Activated CD4-positive, alpha-beta T cell treated with anti-CD3 and anti-CD28 coated beads, Interleukin-2, amount 50 U/mL, for 24 hours (primary cell): Measurements from ENCODE around the gene RPL37A.
A peak's percentile ranks its signal among the peaks of the same experiment; 100 is the strongest.
"Not testable (repeated sequence)": the region's sequence is repeated elsewhere in the genome, so short reads cannot be mapped to it uniquely, and the experiment has no call there.

Source experiments
- DNase-seq, 2 donors: peaks; one replicate each; pipeline ENCODE4 v3.0.0-alpha.2; 2020; ENCODE audit warnings: low read depth in 1 of 2, low spot score in 1 of 2

The RPL37A gene

GRCh38 chr2:216516730-216517350 is 18.2 kb downstream of the RPL37A start:
- no peak for DNase-seq

- no peak for DNase-seq
Observed at GRCh38 chr2:216517447-216518225, 19.0 kb downstream of the RPL37A start.

GRCh38 chr2:216518566-216519119 is 20.0 kb downstream of the RPL37A start:
- not testable (repeated sequence) for DNase-seq

DNA sequence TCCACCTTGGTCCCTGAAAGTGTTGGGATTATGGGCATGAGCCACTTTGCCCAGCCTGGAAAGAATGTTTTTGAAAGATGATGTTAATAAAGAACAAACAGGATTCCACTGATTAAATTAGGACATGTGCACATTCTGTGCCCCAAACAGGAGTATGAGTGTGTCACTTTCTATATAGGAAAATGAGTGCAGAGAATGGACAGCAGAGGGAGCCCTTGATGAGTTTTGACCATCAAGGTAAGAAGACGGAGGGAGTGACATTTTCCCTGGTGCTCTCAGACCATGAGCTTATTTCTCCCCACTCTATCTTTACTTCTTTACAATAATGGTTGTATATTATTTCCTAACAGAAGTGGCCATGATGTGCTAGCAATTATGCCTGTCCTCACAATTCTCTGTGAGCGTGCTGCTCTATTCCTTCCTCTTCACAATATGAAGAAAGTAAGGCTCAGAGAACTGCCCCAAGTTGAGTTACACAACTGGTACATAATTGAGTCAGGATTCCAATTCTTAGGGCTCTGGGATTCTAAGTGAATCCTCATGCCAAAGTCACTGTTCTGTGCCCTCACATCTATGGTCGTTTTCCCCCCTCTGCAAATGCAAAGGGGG is 20.6 kb downstream of the RPL37A start:
- DNase-seq, result peak in 1 of 2 donors; percentile 57

GRCh38 chr2:216520112-216520511 is 21.5 kb downstream of the RPL37A start:
- DNase-seq, result no peak

- no peak for DNase-seq
Observed at GRCh38 chr2:216522892-216523502, 24.4 kb downstream of the RPL37A start.

- DNase-seq, result no peak
Observed at GRCh38 chr2:216525972-216526371, 27.3 kb downstream of the RPL37A start.

GRCh38 chr2:216526939-216527338 is 28.3 kb downstream of the RPL37A start:
- no peak for DNase-seq

DNA sequence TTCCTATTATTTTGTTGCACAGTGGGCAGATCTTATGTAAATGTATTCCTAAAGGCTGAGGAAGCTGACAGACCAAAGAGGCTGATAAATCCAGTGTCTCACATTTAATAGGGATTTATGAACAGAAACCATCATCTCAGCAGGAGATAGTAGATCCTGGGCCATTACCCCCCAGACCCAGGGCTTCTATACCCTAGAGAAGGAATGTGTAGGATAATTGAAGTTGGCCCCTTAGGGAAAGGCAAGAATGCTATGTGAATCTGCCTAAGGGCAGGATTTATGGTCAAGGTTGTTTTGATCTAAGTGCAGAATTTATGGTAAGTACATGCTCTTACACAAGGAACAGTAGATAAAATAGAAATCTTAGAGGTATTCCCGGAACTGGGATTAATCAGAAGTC is 29.0 kb downstream of the RPL37A start:
- DNase-seq, result no peak

GRCh38 chr2:216532562-216532961 is 33.9 kb downstream of the RPL37A start:
- DNase-seq, result no peak

GRCh38 chr2:216533609-216534008 is 35.0 kb downstream of the RPL37A start:
- DNase-seq, result no peak

GRCh38 chr2:216534809-216535208 is 36.2 kb downstream of the RPL37A start:
- no peak for DNase-seq

DNA sequence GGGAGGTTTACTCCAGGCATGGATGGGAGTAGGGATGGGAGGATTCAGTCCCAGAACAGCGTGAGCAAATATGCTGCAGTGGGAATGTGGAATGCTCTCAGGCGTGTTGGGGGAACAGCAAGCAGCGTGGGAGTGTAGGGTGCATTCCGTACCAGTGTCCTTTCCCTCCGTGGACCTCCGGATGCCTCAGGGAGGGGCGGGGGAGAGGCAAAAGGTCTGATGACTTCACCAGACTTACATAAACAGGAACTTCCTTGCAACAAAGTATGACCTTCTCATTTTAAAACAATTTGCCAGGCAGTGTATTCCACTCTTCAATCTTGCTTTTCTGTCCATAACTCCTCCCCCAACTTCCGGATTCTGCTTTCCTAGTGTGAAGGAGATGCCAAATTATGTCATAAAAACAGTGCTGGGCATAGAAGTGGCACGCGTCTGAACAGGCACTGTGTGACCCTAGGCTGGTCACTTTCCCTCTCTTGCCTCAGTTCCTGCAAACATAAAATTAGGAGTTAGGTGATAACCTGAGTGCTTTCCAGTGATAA is 36.9 kb downstream of the RPL37A start:
- DNase-seq, result no peak

DNA sequence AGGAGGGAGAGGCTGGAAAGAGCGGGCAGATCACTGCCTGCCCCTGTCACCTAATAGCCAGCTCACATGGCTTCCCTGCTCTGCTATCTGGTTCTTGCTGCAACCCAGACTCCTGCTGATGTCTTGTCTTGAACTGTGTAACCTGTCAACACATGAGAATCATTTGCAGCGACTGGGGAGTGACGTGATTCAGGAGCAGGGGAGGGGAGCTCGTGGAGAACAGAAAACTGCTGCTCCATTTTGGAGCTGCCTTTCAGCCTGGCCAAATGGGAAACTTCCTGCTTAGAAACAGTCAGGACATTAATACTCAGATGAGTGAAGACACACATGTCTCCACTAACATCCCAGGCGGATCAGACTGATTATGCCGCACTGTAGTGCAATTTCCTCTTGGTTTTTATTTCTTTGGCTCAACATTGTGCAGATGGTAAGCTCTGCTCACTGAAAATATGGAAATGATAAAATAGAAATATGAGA is 38.1 kb downstream of the RPL37A start:
- DNase-seq, result no peak

DNA sequence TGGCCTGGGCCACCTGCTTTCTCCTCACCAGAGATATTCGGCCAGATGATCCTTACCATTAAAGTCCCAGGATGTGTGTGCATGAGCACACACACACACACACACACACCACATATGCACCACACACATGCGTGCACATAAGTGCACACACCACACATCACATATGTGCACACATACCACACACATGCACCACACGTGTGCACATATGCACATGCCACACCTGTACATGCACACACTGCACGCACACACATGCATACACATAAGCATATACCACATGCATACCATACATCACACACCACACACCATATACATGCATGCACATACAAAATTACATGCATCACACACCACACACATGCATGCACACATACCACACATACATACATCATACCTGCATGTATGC is 38.7 kb downstream of the RPL37A start:
- no peak for DNase-seq

DNA sequence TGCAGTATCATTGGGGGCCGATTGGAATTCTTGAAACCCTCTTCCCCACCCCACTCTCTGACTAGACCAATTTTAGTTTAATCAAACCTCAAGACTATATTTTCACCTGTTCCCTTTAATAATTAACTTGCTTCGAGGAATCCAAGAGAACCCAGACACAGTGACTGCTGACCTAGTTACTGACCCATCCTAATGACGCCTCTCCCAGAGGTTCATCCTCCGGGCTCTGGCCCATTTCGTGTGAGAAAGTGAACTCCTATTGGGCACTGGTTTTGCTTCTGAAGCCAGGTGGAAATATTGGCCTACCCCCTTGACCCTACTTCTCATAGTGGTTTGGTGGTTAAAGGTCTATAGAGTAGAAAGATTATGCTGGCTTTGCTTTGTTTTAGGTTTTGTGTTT is 39.9 kb downstream of the RPL37A start:
- DNase-seq, result no peak

GRCh38 chr2:216539120-216539519 is 40.5 kb downstream of the RPL37A start:
- no peak for DNase-seq

DNA sequence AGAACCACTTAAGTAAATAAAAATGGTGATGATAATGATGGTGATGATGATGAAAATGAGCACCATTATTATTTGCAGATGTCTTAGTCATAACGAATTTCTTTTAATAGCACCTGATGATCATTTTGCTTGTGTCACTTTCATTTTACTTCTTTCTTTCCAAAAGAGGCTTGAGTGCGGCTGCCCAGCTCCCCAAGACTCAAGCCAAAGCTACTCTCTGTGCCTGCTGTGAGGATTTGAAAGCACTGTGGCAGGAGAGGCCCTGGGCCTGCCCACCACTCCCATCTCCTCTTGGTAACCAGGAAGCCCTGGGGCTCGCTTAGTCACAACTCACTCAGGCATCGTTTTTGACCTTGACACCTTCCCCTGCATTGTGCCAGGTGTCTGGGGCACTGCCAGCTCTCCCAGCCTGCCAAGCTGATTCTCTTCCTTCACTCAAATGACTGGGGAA is 41.2 kb downstream of the RPL37A start:
- no peak for DNase-seq

DNA sequence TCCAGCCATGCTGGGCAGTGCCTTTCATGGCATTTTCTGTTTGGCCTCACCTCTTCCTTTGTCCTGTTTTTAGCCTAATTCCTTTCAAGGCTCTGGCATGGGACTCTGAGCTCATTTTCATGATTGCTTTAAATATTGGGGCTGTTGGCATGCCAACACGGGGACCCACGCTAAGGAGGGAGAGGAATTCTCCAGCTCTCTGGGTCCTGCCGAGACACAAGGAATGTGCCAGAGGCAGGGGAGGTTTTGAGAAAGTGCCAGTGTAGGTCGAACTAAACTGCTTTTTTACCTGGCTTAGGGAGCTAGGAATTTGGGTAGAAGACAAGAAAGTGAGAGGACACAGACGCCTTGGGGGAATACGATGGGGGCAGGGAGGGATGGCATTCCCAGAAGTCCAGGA is 42.3 kb downstream of the RPL37A start:
- no peak for DNase-seq

DNA sequence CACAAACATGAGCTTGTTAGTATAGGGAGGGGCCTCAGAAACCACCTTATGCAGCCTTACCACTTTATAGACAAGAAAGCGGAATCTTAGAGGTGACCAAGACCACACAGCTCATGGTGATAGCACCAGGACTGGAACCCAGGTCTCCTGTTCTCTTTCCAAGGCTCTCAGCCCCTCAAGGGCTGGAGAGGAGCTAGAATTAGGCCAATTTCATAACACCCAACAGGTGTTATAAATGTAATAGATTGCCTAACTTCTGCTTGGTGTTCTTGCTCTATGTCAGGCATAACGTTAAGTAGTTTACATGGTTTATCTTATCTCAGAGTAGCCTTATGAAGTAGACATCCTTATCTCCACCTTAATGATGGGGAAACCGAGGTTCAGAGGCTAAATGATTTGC is 42.9 kb downstream of the RPL37A start:
- DNase-seq, result no peak

DNA sequence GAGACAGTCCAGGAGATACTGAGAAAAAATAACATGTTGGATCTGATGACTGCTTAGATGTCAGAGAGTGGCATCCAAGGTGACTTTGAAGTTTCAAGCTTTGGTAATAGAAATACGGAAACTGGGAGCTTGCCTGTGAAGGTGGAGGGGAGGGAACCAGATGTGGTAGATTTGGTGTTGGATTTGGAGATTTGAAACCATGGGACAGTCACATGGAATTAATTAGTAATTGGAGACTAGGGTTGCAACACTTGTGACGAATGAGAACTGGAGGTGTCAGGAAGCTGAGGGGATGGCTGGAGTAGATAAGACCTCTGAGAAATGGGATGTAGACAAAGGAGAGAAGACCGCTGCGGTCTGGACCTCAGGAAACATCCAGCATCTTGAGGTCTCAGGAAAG is 46.7 kb downstream of the RPL37A start:
- DNase-seq, result no peak
